K562 (cell line): ENCODE measurements around the gene ROBO2. TPM values are rescaled to one million over a fixed set of nuclear protein-coding genes. Genes with fewer than 3 reads are reported as not detected.

Source experiments
- ATAC-seq: fragments of 200-7000 bp; cut with Tn5 transposase; 3 replicates; pipeline ENCODE4 v1.9.1; 2020; ENCODE audit warnings: moderate library complexity
- BruUV-seq: library from RNA; stranded (reverse); fragments of 400-500 nt; replicated peaks from 2 replicates; lab custom pipeline; 2021; lab: Mats Ljungman, UMichigan
- CTCF ChIA-PET: fragments of 300-600 bp; formaldehyde crosslinking; extraction: SDS; loops from one replicate; lab custom pipeline; 2021; ENCODE audit warnings: low intra/inter-chr PET ratio; lab: Yijun Ruan, JAX
- POLR2A ChIA-PET: fragments of 300-600, 350-650 bp; sonication (Branson Sonifier 250); formaldehyde crosslinking; extraction: SDS; loops from one replicate; lab custom pipeline; 2021; ENCODE audit warnings: antibody characterized with exemption, inconsistent platforms; lab: Yijun Ruan, JAX
- DNase-seq, 4 experiments: peaks; one replicate each; pipeline versions ENCODE4 v3.0.0 to v3.0.0-alpha.2; 2011 to 2018; ENCODE audit warnings: low spot score in 3 of 4, mixed read lengths in 3 of 4; ENCODE audit errors: extremely low read depth in 1 of 4
- FAIRE-seq: peaks from 2 replicates; lab custom pipeline; 2011; peaks lifted over from hg19 to GRCh38; lab: Jason Lieb, UNC
- H2AFZ ChIP-seq: 2 replicates; pipeline ENCODE4 v1.6.0; 2011; ENCODE audit warnings: low read depth, low read length, control low read depth, inconsistent platforms
- H3K27ac ChIP-seq: fragments of 200-600 bp; 3 replicates; pipeline ENCODE4 v1.8.0; 2011; ENCODE audit warnings: low read depth, mild to moderate bottlenecking, control low read depth, inconsistent platforms, low read length, moderate library complexity, mixed read lengths; ENCODE audit errors: extremely low read depth
- H3K27me3 ChIP-seq, 2 experiments: fragments of 300-600 bp in 1 of 2; 2 replicates in 1 of 2; 3 replicates in 1 of 2; pipeline versions ENCODE4 v1.6.0 to v1.8.0; 2011; ENCODE audit warnings: inconsistent platforms in 2 of 2, low read length in 2 of 2, mild to moderate bottlenecking in 1 of 2, mixed read lengths in 1 of 2, moderate library complexity in 1 of 2; ENCODE audit not compliant: control insufficient read depth in 2 of 2, insufficient read depth in 2 of 2
- H3K36me3 ChIP-seq: fragments of 300-600 bp; 3 replicates; pipeline ENCODE4 v1.8.0; 2011; ENCODE audit warnings: mild to moderate bottlenecking, low read length, inconsistent platforms; ENCODE audit not compliant: control insufficient read depth, insufficient read depth
- H3K4me1 ChIP-seq, 2 experiments: fragments of 200-600 bp in 1 of 2; replicated peaks in 1 of 2; 2 replicates in 1 of 2; 3 replicates in 1 of 2; pipeline versions ENCODE4 v1.5.1 to v1.8.0; 2011; ENCODE audit warnings: inconsistent platforms in 2 of 2, low read length in 2 of 2, mild to moderate bottlenecking in 1 of 2, mixed read lengths in 1 of 2, moderate library complexity in 1 of 2; ENCODE audit not compliant: control insufficient read depth in 2 of 2, insufficient read depth in 2 of 2
- H3K4me2 ChIP-seq: 2 replicates; pipeline ENCODE4 v1.6.1; 2011; ENCODE audit warnings: low read length, control low read depth, inconsistent platforms, mixed read lengths; ENCODE audit not compliant: insufficient read depth
- H3K4me3 ChIP-seq: fragments of 200-600 bp; sonication (generic), shearing (Covaris generic); 2 replicates; pipeline ENCODE4 v1.5.1; 2016; ENCODE audit warnings: control low read depth, inconsistent platforms
- H3K79me2 ChIP-seq: fragments of 200-600 bp; 3 replicates; pipeline ENCODE4 v1.8.0; 2011; ENCODE audit warnings: low read length, inconsistent platforms; ENCODE audit not compliant: control insufficient read depth, insufficient read depth
- H3K9ac ChIP-seq, 2 experiments: 2 replicates each; pipeline versions ENCODE4 v1.6.0 to v1.6.1; 2011; ENCODE audit warnings: low read depth in 2 of 2, low read length in 2 of 2, control low read depth in 1 of 2, inconsistent platforms in 1 of 2, mild to moderate bottlenecking in 1 of 2, mixed read lengths in 1 of 2; ENCODE audit not compliant: insufficient read depth in 1 of 2
- H3K9me1 ChIP-seq: one replicate; pipeline ENCODE4 v1.6.0; 2011; ENCODE audit warnings: inconsistent platforms, mild to moderate bottlenecking, low read length, moderate library complexity; ENCODE audit not compliant: control insufficient read depth, insufficient read depth
- H3K9me3 ChIP-seq: replicated peaks from 2 replicates; pipeline ENCODE4 v1.5.1; 2011; ENCODE audit warnings: low read depth, low read length, inconsistent platforms; ENCODE audit not compliant: control insufficient read depth, insufficient read depth
- H4K20me1 ChIP-seq: replicated peaks from 2 replicates; pipeline ENCODE4 v1.6.1; 2011; ENCODE audit warnings: low read length, inconsistent platforms, mixed read lengths; ENCODE audit not compliant: control insufficient read depth, insufficient read depth
- E2F3 ChIP-seq: fragments of 250-450 bp; sonication (Bioruptor Pico); IDR thresholded peaks from 2 replicates; pipeline ENCODE4 v1.4.0; 2020; ENCODE audit warnings: mild to moderate bottlenecking
- FOS ChIP-seq: IDR thresholded peaks from 3 replicates; pipeline ENCODE4 v1.6.1; 2011; ENCODE audit not compliant: insufficient read length; ENCODE audit errors: extremely low read depth
- GATA2 ChIP-seq: sonication (generic); formaldehyde crosslinking; IDR thresholded peaks from 2 replicates; pipeline ENCODE4 v1.4.0; 2020; ENCODE audit warnings: mild to moderate bottlenecking, missing genetic modification reagents
- HDAC1 ChIP-seq, 2 experiments: fragments of 450-650 bp; IDR thresholded peaks; 2 replicates each; pipeline ENCODE4 v1.6.1; 2016 to 2017; ENCODE audit warnings: inconsistent platforms in 1 of 2, mild to moderate bottlenecking in 1 of 2, moderate library complexity in 1 of 2
- IFI16 ChIP-seq: fragments of 250-450 bp; sonication (Bioruptor Pico); IDR thresholded peaks from 2 replicates; pipeline ENCODE4 v2.1.2; 2022; ENCODE audit warnings: mild to moderate bottlenecking, inconsistent platforms
- ILK ChIP-seq: fragments of 450-650 bp; IDR thresholded peaks from 2 replicates; pipeline ENCODE4 v1.6.1; 2016; ENCODE audit warnings: missing genetic modification characterization, low read depth, mild to moderate bottlenecking, missing compliant biosample characterization, moderate library complexity, borderline replicate concordance
- MBD2 ChIP-seq: sonication (generic); IDR thresholded peaks from 2 replicates; pipeline ENCODE4 v1.6.1; 2016; ENCODE audit warnings: low read depth, borderline replicate concordance
- MED1 ChIP-seq: sonication (generic); formaldehyde crosslinking; IDR thresholded peaks from 2 replicates; pipeline ENCODE4 v1.8.1; 2023; ENCODE audit warnings: missing genetic modification reagents, borderline replicate concordance
- NFATC3 ChIP-seq: fragments of 450-650 bp; IDR thresholded peaks from 2 replicates; pipeline ENCODE4 v1.6.1; 2017; ENCODE audit warnings: mild to moderate bottlenecking
- RBM25 ChIP-seq: fragments of 200-400 bp; formaldehyde crosslinking; IDR thresholded peaks from 2 replicates; pipeline ENCODE4 v1.6.1; 2018; ENCODE audit warnings: low read length, low read depth, moderate library complexity; ENCODE audit not compliant: severe bottlenecking
- SAFB ChIP-seq: fragments of 200-400 bp; formaldehyde crosslinking; IDR thresholded peaks from 2 replicates; pipeline ENCODE4 v1.6.1; 2017; ENCODE audit warnings: low read depth, low read length, borderline replicate concordance
- ZKSCAN3 ChIP-seq: fragments of 250-450 bp; sonication (Bioruptor Pico); IDR thresholded peaks from 2 replicates; pipeline ENCODE4 v1.4.0; 2020
- ZKSCAN8 ChIP-seq: fragments of 200-800 bp; sonication (Bioruptor generic); IDR thresholded peaks from 2 replicates; pipeline ENCODE4 v1.6.1; 2016; ENCODE audit warnings: missing genetic modification characterization, missing compliant biosample characterization
- ZNF239 ChIP-seq: fragments of 250-450 bp; sonication (Bioruptor Pico); IDR thresholded peaks from 2 replicates; pipeline ENCODE4 v1.4.0; 2020; ENCODE audit warnings: mild to moderate bottlenecking
- ZNF696 ChIP-seq: fragments of 250-450 bp; sonication (Bioruptor Pico); conservative IDR thresholded peaks from 2 replicates; pipeline ENCODE4 v1.4.0; 2020; ENCODE audit warnings: mild to moderate bottlenecking, moderate library complexity
- WGBS: fragments of 100-300 bp; shearing (Covaris generic); methylation state at CpG from one replicate; pipeline ENCODE4 v1.1.6; 2016; ENCODE audit warnings: low coverage, mixed read lengths; ENCODE audit not compliant: insufficient coverage; ENCODE audit errors: missing lambda C conversion rate; 5-methylcytosine and 5-hydroxymethylcytosine counted together
- in situ Hi-C: fragments of 300-500 bp; cut with MboI; formaldehyde crosslinking; loops from 4 replicates; pipeline ENCODE4 v1.15.0; 2018; ENCODE audit warnings: inconsistent platforms, mixed read lengths
- intact Hi-C: fragments of 100-400 bp; cut with micrococcal nuclease; formaldehyde crosslinking; loops from 2 replicates; pipeline ENCODE4 v1.14.2; 2022
- polyA plus RNA-seq, 8 experiments: library from polyadenylated mRNA; depleted of rRNA in 4 of 8; stranded (reverse) in 5 of 8; unstranded in 3 of 8; fragments of >200 nt; fragmentation: Nextera tagmentation in 2 of 8; fragmentation: Illumina TruSeq in 1 of 8; extraction: Ambion mirVana in 2 of 8; extraction: Trizol in 1 of 8; gene quantifications; 2 replicates each; pipeline versions ENCODE4 v1.2.1 to v1.2.3, GENCODE V29; 2011 to 2014; ENCODE audit warnings: inconsistent platforms in 1 of 8, missing spikeins in 1 of 8
- total RNA-seq, 7 experiments: library from RNA; depleted of rRNA in 6 of 7; stranded (reverse); fragments of >200 nt in 6 of 7; fragmentation: Illumina TruSeq in 2 of 7; extraction: Trizol in 2 of 7; gene quantifications; 2 replicates each; pipeline versions ENCODE4 v1.2.1 to v1.2.3, GENCODE V29; 2011 to 2021; ENCODE audit warnings: low replicate concordance in 1 of 7
- TF ChIP-seq, protein P1 (sequence below): fragments of 450-650 bp; IDR thresholded peaks from 2 replicates; pipeline ENCODE4 v1.6.1; 2018; ENCODE audit warnings: mild to moderate bottlenecking, low read depth; ENCODE audit not compliant: partially characterized antibody
- TF ChIP-seq, protein P2 (sequence below): fragments of 250-450 bp; sonication (Bioruptor Pico); IDR thresholded peaks from 2 replicates; pipeline ENCODE4 v1.5.0; 2021; ENCODE audit warnings: mild to moderate bottlenecking, moderate library complexity
- TF ChIP-seq, protein P3 (sequence below): sonication (generic); formaldehyde crosslinking; IDR thresholded peaks from 2 replicates; pipeline ENCODE4 v1.8.1; 2023; ENCODE audit warnings: mild to moderate bottlenecking, missing genetic modification reagents

Gene ROBO2
- total and polyA plus RNA-seq, 9 of the 15 experiments (the other 6 are each of a cell fraction or from before 2014, with no cell fraction given): 0.84 to 3.0 (median 1.7) TPM

DNA sequence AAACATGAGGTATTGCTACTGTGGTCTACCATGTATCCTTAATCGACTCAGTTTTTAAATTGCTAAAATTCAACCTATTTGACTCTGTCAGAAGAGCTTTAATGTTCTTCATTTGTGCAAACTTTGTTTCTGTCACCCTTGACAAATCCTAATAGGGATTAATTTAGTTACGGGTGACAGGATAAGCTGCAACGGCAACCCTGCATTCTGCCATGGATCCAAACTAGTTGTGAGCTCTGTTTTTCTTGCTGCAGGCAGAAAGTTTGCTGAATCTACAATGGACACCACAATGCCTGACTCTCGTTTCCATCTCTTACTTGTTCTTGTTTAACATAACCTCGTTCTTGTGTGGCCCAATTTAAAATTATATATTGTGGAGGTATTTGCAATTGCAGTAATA lies 352.3 kb downstream of the ROBO2 start:
- POLR2A ChIA-PET: no interaction called here
- FAIRE-seq (no peak), ATAC-seq (no peak), DNase-seq (no peak)
- Histone ChIP-seq H3K36me3 (no peaks in the 10 kb centered on the region), H4K20me1 (no peaks in the 10 kb centered on the region), H3K9me1 (no peaks in the 10 kb centered on the region), H3K27ac (no peak overlapping the region), H3K4me1 (no peaks in the 10 kb centered on the region), H3K9me3 (no peaks in the 10 kb centered on the region), H3K79me2 (no peaks in the 10 kb centered on the region), H3K27me3 (no peaks in the 10 kb centered on the region), H2AFZ (no peak overlapping the region), H3K9ac (no peak overlapping the region), H3K4me3 (no peak overlapping the region), H3K4me2 (no peak overlapping the region)
- intact Hi-C loops: no loop called here
- 4% methylated on average over 5 of the region's 5 CpGs for WGBS
- CTCF ChIA-PET: no interaction called here
- BruUV-seq: no TSS peak
- in situ Hi-C loops: no loop called here
- TF ChIP-seq NFATC3: no peak
- TF ChIP-seq, protein P1, sequence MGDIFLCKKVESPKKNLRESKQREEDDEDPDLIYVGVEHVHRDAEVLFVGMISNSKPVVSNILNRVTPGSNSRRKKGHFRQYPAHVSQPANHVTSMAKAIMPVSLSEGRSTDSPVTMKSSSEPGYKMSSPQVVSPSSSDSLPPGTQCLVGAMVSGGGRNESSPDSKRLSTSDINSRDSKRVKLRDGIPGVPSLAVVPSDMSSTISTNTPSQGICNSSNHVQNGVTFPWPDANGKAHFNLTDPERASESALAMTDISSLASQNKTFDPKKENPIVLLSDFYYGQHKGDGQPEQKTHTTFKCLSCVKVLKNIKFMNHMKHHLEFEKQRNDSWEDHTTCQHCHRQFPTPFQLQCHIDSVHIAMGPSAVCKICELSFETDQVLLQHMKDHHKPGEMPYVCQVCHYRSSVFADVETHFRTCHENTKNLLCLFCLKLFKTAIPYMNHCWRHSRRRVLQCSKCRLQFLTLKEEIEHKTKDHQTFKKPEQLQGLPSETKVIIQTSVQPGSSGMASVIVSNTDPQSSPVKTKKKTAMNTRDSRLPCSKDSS: no peak
- no peak for TF ChIP-seq FOS
- no peak for TF ChIP-seq HDAC1 (IDR thresholded peaks at IDR 0.05)
- TF ChIP-seq ZKSCAN8 (CRISPR knock-in tag): no peak
- no peak for TF ChIP-seq RBM25
- TF ChIP-seq SAFB: no peak
- no peak for TF ChIP-seq ZNF696 (CRISPR knock-in tag)
- no peak for TF ChIP-seq ZNF239 (CRISPR knock-in tag)
- TF ChIP-seq, protein P2, sequence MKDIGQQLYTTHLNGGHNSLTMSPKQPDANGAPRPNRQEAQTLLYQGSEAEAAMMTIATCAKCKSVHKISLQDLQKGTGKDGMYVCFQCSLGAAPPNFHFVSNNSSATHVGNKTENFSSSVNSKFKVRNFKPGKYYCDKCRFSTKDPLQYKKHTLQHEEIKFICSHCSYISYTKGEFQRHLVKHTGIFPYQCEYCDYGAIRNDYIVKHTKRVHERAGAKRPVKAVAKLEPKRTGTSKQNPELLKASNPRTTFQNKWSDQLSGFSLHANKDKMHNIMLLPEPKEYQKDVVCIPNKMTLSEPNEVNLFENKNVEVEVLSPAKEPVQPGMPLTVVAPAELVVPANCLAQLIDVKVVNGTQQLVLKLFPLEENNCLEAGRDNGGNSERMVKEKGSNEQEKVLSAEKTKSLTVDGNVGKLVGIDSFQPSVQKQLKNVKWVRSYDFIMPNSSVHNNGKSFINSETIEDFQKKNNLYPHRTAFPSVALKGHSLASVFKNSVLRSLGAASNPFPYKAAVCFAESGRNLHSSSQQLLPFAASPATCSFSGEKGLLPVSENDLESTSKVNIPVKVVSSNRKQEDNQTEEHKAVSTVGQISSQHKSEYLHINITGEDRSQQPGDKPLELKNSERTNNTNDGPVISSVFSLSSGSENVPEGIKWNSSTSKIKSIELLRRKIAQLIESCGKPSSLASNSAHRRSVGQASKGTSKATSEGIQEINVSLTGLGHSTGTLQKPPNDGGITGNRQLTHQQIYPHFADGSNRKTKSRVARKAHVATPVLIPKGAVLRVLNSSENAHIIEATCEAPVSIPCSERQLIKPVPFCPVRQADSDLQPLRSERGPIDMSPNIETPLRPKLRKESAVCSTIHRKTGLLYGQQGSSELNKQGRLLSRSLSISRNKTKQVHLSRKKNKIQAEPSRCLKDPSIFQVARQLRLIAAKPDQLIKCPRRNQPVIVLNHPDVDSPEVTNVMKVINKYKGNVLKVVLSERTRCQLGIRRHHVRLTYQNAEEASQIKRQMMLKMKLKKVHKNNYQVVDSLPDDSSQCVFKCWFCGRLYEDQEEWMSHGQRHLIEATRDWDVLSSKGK: no peak
- no peak for TF ChIP-seq GATA2 (CRISPR knock-in tag)
- no peak for TF ChIP-seq ZKSCAN3
- TF ChIP-seq, protein P3, sequence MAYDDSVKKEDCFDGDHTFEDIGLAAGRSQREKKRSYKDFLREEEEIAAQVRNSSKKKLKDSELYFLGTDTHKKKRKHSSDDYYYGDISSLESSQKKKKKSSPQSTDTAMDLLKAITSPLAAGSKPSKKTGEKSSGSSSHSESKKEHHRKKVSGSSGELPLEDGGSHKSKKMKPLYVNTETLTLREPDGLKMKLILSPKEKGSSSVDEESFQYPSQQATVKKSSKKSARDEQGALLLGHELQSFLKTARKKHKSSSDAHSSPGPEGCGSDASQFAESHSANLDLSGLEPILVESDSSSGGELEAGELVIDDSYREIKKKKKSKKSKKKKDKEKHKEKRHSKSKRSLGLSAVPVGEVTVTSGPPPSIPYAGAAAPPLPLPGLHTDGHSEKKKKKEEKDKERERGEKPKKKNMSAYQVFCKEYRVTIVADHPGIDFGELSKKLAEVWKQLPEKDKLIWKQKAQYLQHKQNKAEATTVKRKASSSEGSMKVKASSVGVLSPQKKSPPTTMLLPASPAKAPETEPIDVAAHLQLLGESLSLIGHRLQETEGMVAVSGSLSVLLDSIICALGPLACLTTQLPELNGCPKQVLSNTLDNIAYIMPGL (CRISPR knock-in tag): no peak
- TF ChIP-seq IFI16 (CRISPR knock-in tag): no peak
- TF ChIP-seq ILK: no peak
- TF ChIP-seq E2F3 (CRISPR knock-in tag): no peak
- no peak for TF ChIP-seq MED1 (CRISPR knock-in tag)
- no peak for TF ChIP-seq MBD2
